Small intestine (tissue), 7 donors: Measurements from ENCODE around the gene LIPH. TPM values are rescaled to one million over a fixed set of nuclear protein-coding genes. Genes with fewer than 3 reads are reported as not detected.

Experiments used
- DNase-seq, 2 donors: peaks; one replicate each; pipeline versions ENCODE4 v3.0.0 to v3.0.0-alpha.2; 2013
- FAIRE-seq: peaks from 2 replicates; lab custom pipeline; 2012; peaks lifted over from hg19 to GRCh38; lab: Jason Lieb, UNC
- H3K27ac ChIP-seq, 3 donors: one replicate each; pipeline ENCODE4 v1.5.1; 2013; ENCODE audit warnings: low read length in 2 of 3, mild to moderate bottlenecking in 2 of 3, control low read depth in 1 of 3, inconsistent platforms in 1 of 3, low read depth in 1 of 3, moderate library complexity in 1 of 3
- H3K27me3 ChIP-seq, 3 donors: one replicate each; pipeline ENCODE4 v1.6.1; 2013; ENCODE audit warnings: low read length in 3 of 3, inconsistent platforms in 1 of 3; ENCODE audit not compliant: control insufficient read depth in 3 of 3, insufficient read depth in 3 of 3
- H3K36me3 ChIP-seq, 3 donors: one replicate each; pipeline ENCODE4 v1.6.1; 2013; ENCODE audit warnings: low read length in 3 of 3, inconsistent platforms in 1 of 3, low read depth in 1 of 3, mild to moderate bottlenecking in 1 of 3, moderate library complexity in 1 of 3; ENCODE audit not compliant: control insufficient read depth in 3 of 3, insufficient read depth in 2 of 3
- H3K4me1 ChIP-seq, 3 donors: one replicate each; pipeline ENCODE4 v1.6.1; 2013; ENCODE audit warnings: low read length in 2 of 3, inconsistent platforms in 1 of 3, low read depth in 1 of 3, mild to moderate bottlenecking in 1 of 3, moderate library complexity in 1 of 3; ENCODE audit not compliant: control insufficient read depth in 3 of 3, insufficient read depth in 2 of 3
- H3K4me3 ChIP-seq, 3 donors: one replicate each; pipeline ENCODE4 v1.5.1; 2013; ENCODE audit warnings: low read length in 3 of 3, control low read depth in 1 of 3, inconsistent platforms in 1 of 3, low read depth in 1 of 3, mild to moderate bottlenecking in 1 of 3, moderate library complexity in 1 of 3
- H3K9me3 ChIP-seq, 2 donors: one replicate each; pipeline ENCODE4 v1.6.1; 2013; ENCODE audit warnings: low read depth in 1 of 2, low read length in 1 of 2; ENCODE audit not compliant: control insufficient read depth in 2 of 2, insufficient read depth in 1 of 2
- WGBS, 3 donors: extraction: QIAGEN DNeasy Blood & Tissue Kit; methylation state at CpG; one replicate each; pipeline ENCODE4 v1.1.7; 2013; 5-methylcytosine and 5-hydroxymethylcytosine counted together
- polyA plus RNA-seq, 4 donors: library from polyadenylated mRNA; stranded (reverse) in 3 of 4; unstranded in 1 of 4; fragments of 200-250 nt in 3 of 4; fragments of 120-200 nt in 1 of 4; gene quantifications; one replicate each; pipeline versions ENCODE4 v1.2.1 to v1.2.3, GENCODE V29; 2013
- donor health status: healthy with polysubstance abuse.
- donor health status: control.
- donor health status: control.
- donor health status: Bipolar disorder and iron deficiency.
- donor health status: healthy.

Gene LIPH
- polyA plus RNA-seq, 4 donors: 5.0 to 10.4 (median 8.4) TPM

- DNase-seq (peak; percentile 94 to 97), FAIRE-seq (no peak)
- peaks cover 0 to 3% of the 10 kb centered on the region in 2 donors for H3K9me3 ChIP-seq
- WGBS, 3 donors: 0 to 1% (median 1%) methylated on average over 67 to 82 of the region's 82 CpGs
- H3K27me3 ChIP-seq: no peaks in the 10 kb centered on the region
- H3K36me3 ChIP-seq: peaks cover 11 to 30% (median 19%) of the 10 kb centered on the region in 3 donors
- peaks cover 1 to 36% (median 2%) of the 10 kb centered on the region in 3 donors for H3K4me1 ChIP-seq
- peak within 1 kb of the TSS; percentile 98 to 100 (median 98) for H3K27ac ChIP-seq
- peak within 1 kb of the TSS; percentile 87 to 97 (median 94) for H3K4me3 ChIP-seq
Observed at GRCh38 chr3:185498503-185499396, 53.6 kb downstream of the LIPH start, which contains the start of gene TMEM41A. TSS of gene TMEM41A (minus strand) at chr3:185499035. CDS start at chr3:185498961, 74 bp downstream.

GRCh38 chr3:185490241-185490640 lies 62.1 kb downstream of the LIPH start:
- Histone ChIP-seq H3K9me3 (no peaks in the 10 kb centered on the region), H3K27ac (peak overlapping the region in 1 of 3 donors; percentile 77), H3K36me3 (peaks cover 10 to 48% (median 28%) of the 10 kb centered on the region in 3 donors), H3K4me3 (no peak overlapping the region), H3K27me3 (no peaks in the 10 kb centered on the region), H3K4me1 (peaks cover 0 to 23% (median 0%) of the 10 kb centered on the region in 3 donors)
- 70 to 85% (median 80%) methylated on average over 4 of the region's 4 CpGs for WGBS, 3 donors
- no peak for DNase-seq
- FAIRE-seq: no peak

- Histone ChIP-seq H3K27me3 (no peaks in the 10 kb centered on the region), H3K9me3 (no peaks in the 10 kb centered on the region), H3K36me3 (peaks cover 6 to 43% (median 24%) of the 10 kb centered on the region in 3 donors), H3K4me1 (peaks cover 0 to 23% (median 0%) of the 10 kb centered on the region in 3 donors), H3K27ac (peak overlapping the region in 1 of 3 donors; percentile 77), H3K4me3 (no peak overlapping the region)
- FAIRE-seq: no peak
- WGBS, 3 donors: 18 to 59% (median 30%) methylated on average over 3 of the region's 3 CpGs
- DNase-seq: peak; percentile 91 to 94
Observed at GRCh38 chr3:185489462-185489861, 62.9 kb downstream of the LIPH start.

GRCh38 chr3:185488465-185488864 lies 63.9 kb downstream of the LIPH start:
- H3K9me3 ChIP-seq: no peaks in the 10 kb centered on the region
- no peak overlapping the region for H3K4me3 ChIP-seq
- 94 to 96% (median 96%) methylated on average over 5 of the region's 5 CpGs for WGBS, 3 donors
- FAIRE-seq: no peak
- H3K27me3 ChIP-seq: no peaks in the 10 kb centered on the region
- DNase-seq: no peak
- peak overlapping the region in 1 of 3 donors; percentile 72 for H3K27ac ChIP-seq
- peaks cover 2 to 34% (median 17%) of the 10 kb centered on the region in 3 donors for H3K36me3 ChIP-seq
- peaks cover 0 to 23% (median 0%) of the 10 kb centered on the region in 3 donors for H3K4me1 ChIP-seq

GRCh38 chr3:185486394-185486793 lies 66.0 kb downstream of the LIPH start:
- Histone ChIP-seq H3K4me3 (no peak overlapping the region), H3K36me3 (peaks cover 0 to 36% (median 13%) of the 10 kb centered on the region in 3 donors)
- WGBS, 3 donors: 94 to 95% (median 95%) methylated on average over 5 of the region's 5 CpGs

GRCh38 chr3:185484296-185484695 lies 68.1 kb downstream of the LIPH start:
- H3K4me3 ChIP-seq: no peak overlapping the region
- H3K9me3 ChIP-seq: peaks cover 0 to 2% of the 10 kb centered on the region in 2 donors
- H3K27me3 ChIP-seq: no peaks in the 10 kb centered on the region
- H3K36me3 ChIP-seq: peaks cover 0 to 45% (median 12%) of the 10 kb centered on the region in 3 donors
- DNase-seq (no peak), FAIRE-seq (no peak)
- no peak overlapping the region for H3K27ac ChIP-seq
- 59 to 96% (median 75%) methylated on average over 3 of the region's 3 CpGs for WGBS, 3 donors
- H3K4me1 ChIP-seq: peaks cover 0 to 11% (median 0%) of the 10 kb centered on the region in 3 donors

More at GRCh38 chr3:185486394-185486793, 66.0 kb downstream of the LIPH start:
- FAIRE-seq: no peak
- H3K27me3 ChIP-seq: no peaks in the 10 kb centered on the region
- no peaks in the 10 kb centered on the region for H3K9me3 ChIP-seq
- no peak overlapping the region for H3K27ac ChIP-seq
- no peak for DNase-seq
- H3K4me1 ChIP-seq: peaks cover 0 to 23% (median 0%) of the 10 kb centered on the region in 3 donors

- 92 to 98% (median 92%) methylated on average over 2 of the region's 2 CpGs for WGBS, 3 donors
- Histone ChIP-seq H3K4me1 (peaks cover 0 to 2% (median 0%) of the 10 kb centered on the region in 3 donors), H3K36me3 (peaks cover 2 to 42% (median 7%) of the 10 kb centered on the region in 3 donors), H3K9me3 (peaks cover 0 to 2% of the 10 kb centered on the region in 2 donors), H3K4me3 (no peak overlapping the region), H3K27ac (no peak overlapping the region), H3K27me3 (no peaks in the 10 kb centered on the region)
- FAIRE-seq: no peak
- DNase-seq: no peak
Observed at GRCh38 chr3:185479373-185479945, 72.9 kb downstream of the LIPH start.

GRCh38 chr3:185477316-185477715 lies 75.1 kb downstream of the LIPH start:
- Histone ChIP-seq H3K9me3 (peaks cover 0 to 2% of the 10 kb centered on the region in 2 donors), H3K4me1 (peaks cover 0 to 2% (median 0%) of the 10 kb centered on the region in 3 donors), H3K36me3 (peaks cover 3 to 55% (median 11%) of the 10 kb centered on the region in 3 donors), H3K27ac (peak overlapping the region; percentile 7 to 25 (median 11)), H3K27me3 (no peaks in the 10 kb centered on the region), H3K4me3 (no peak overlapping the region)
- FAIRE-seq (no peak), DNase-seq (peak; percentile 33 to 71)
- 17 to 53% (median 39%) methylated on average over 3 of the region's 3 CpGs for WGBS, 3 donors
